Measurements from ENCODE around the gene CHD5. TPM values are rescaled to one million over a fixed set of nuclear protein-coding genes. Genes with fewer than 3 reads are reported as not detected.

The CHD5 gene
- total and polyA plus RNA-seq, 2 of the 13 experiments (the other 11 are each of a cell fraction or from before 2014, with no cell fraction given) = 0.02 to 0.21 TPM

- peaks cover 14 to 81% of the 10 kb centered on the region in 2 experiments for H3K27me3 ChIP-seq (ENCODE audit: control insufficient read depth in 1 of 2, insufficient read depth in 2 of 2, low read length in 2 of 2)
- H3K9ac ChIP-seq (ENCODE audit: insufficient read depth, low read depth, low read length) = no peak overlapping the region
- H3K9me3 ChIP-seq (ENCODE audit: low read length) = no peaks in the 10 kb centered on the region
- no peak for TF ChIP-seq NFRKB (IDR thresholded peaks at IDR 0.05)
- TF ChIP-seq PAXIP1 (CRISPR knock-in tag; conservative IDR thresholded peaks at IDR 0.05) = no peak
- TF ChIP-seq LCORL (IDR thresholded peaks at IDR 0.05) = 0 out of 2 replicates have a peak, but pooled peaks have one; percentile 19
- TF ChIP-seq LCORL (CRISPR knock-in tag; IDR thresholded peaks at IDR 0.05) = no peak
- TF ChIP-seq MIXL1 (CRISPR knock-in tag; IDR thresholded peaks at IDR 0.05) = no peak
- no peak for TF ChIP-seq RNF219 (CRISPR knock-in tag; IDR thresholded peaks at IDR 0.05)
- TF ChIP-seq HMGXB3 (CRISPR knock-in tag; IDR thresholded peaks at IDR 0.05; ENCODE audit: borderline replicate concordance) = no peak
- no peak for TF ChIP-seq ZSCAN29 (CRISPR knock-in tag; conservative IDR thresholded peaks at IDR 0.05)
- TF ChIP-seq RBFOX2 (IDR thresholded peaks at IDR 0.05; ENCODE audit: low read depth, low read length) = no peak
- no peak for FAIRE-seq
- DNase-seq (ENCODE audit: low spot score) = no peak
- no peak overlapping the region for H3K27ac ChIP-seq (ENCODE audit: extremely low read length, insufficient read depth, low read length)
- ChIA-PET CTCF (ENCODE audit: low intra/inter-chr PET ratio, low total read pairs) (no interaction called here), POLR2A (no interaction called here)
- no peaks in the 10 kb centered on the region for H3K4me1 ChIP-seq (ENCODE audit: insufficient read depth, low read length)
- no peak for ATAC-seq
- intact Hi-C loops (cut with micrococcal nuclease; ENCODE audit: unreplicated experiment) (no loop called here), in situ Hi-C loops (cut with HindIII; ENCODE audit: extremely low pct_ligation_motif_present, low pct_unique_long_range_greater_than_20kb) (no loop called here)
- H3K36me3 ChIP-seq (replicated peaks in 1 of 2; ENCODE audit: control insufficient read depth in 1 of 2, insufficient read depth in 2 of 2, low read length in 2 of 2) = no peaks in the 10 kb centered on the region
- no peak overlapping the region for H3K4me3 ChIP-seq (replicated peaks in 1 of 3; ENCODE audit: insufficient read depth in 1 of 3, low read depth in 2 of 3, low read length in 3 of 3)
- no peak overlapping the region for H3K4me2 ChIP-seq (ENCODE audit: low read depth, low read length)
- 70% methylated on average over 1 of the region's 1 CpG for WGBS (ENCODE audit: low lambda C conversion rate)
- no peaks in the 10 kb centered on the region for H3K79me2 ChIP-seq (ENCODE audit: insufficient read depth, low read length)
- H4K20me1 ChIP-seq (ENCODE audit: insufficient read depth, low read length) = peaks cover 8% of the 10 kb centered on the region; the same call in 1 of the 2 replicates
- BruUV-seq (replicated peaks) = no TSS peak
- no peak overlapping the region for H2AFZ ChIP-seq (ENCODE audit: low read length)
These were observed 30.5 kb downstream of the CHD5 start for GRCh38 chr1:6149597-6149996.

Measured in HepG2 (cell line).